ENCODE data around the gene PGA4.

PGA4 gene

DNA sequence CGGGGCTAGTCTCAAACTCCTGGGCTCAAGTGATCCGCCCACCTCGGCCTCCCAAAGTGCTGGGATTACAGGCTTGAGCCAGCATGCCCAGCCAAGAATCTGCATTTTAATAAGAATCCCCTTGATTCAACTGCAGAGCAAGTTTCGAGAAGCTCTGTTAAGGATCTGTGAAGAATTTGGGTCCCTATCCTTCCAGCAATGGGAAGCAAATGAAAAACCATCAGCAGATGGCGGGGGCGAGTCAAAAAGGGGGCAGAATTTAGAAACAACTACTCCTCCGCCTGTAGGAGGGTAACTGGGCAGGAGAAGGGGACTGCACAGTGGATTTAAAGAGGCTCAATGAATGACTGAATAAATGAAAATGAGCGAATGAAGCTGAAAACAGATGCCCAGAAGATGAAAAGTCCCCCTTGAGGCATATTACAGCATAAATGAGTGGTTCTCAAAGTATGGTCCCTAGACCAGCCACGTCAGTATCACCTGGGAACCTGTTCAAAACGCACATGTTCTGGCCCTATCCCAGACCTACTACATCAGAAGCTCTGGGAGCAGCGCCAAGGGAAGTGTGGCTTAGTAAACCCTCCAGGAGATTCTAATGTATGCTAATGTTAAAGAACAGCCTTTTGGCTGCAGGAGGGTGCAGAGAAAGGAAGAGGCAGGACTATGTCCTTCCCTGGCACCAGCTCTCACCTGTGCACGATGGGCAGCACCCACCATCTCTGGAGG is 58.0 kb downstream of the PGA4 start:
- DNase-seq (ENCODE audit: low spot score), result no peak

DNA sequence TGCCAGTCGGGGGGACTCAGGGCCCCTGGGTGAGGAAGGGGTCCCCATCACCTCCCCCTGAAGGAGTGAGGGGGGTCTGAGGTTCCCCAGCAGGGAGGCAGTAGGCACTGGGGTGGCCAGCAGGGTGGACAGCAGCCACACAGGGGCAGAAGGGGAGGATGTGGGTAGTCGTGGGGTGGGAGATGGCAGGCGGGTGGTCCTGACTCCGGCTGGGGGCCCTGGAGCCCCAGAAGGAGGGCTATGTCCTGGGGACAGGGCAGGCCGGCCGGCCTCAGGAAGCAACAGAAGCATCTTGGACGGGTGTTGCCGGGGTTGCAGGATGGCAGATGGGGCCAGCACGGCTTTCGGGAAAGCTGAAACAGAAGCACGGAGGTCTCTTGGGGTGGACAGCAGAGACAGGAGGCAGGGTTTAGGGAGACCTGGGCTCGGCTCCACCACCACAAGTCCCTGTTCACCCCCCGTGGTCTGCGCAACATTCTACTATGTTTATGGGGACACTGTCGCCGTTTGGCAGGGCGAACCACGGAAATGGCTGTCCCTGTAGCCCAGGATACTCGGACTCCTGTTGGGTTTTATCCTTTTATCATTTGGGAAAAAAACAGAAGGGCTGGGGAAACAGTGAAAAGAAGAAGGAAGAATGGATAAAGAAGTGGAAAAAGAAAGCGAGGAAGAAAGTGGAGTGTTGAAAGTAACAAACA is 58.9 kb downstream of the PGA4 start:
- no peak for DNase-seq (ENCODE audit: low spot score)

Measured in Ammon's horn (tissue), 1 donor.